Right lobe of liver (tissue), 6 donors: Measurements from ENCODE around the gene CDYL2. TPM values are rescaled to one million over a fixed set of nuclear protein-coding genes. Genes with fewer than 3 reads are reported as not detected.

Source experiments
- ATAC-seq, 4 donors: fragments of 200-7000 bp; cut with Tn5 transposase; one replicate each; pipeline ENCODE4 v1.9.1; 2020; ENCODE audit warnings: mild to moderate bottlenecking in 4 of 4, moderate library complexity in 4 of 4
- DNase-seq, 3 donors: peaks; one replicate each; pipeline ENCODE4 v3.0.0-alpha.2; 2020
- H3K27ac ChIP-seq, 3 donors: fragments of 200-600 bp; one replicate each; pipeline ENCODE4 v1.8.0; 2022
- H3K27me3 ChIP-seq, 2 donors: fragments of 200-600 bp; one replicate each; pipeline ENCODE4 v1.8.0; 2022
- H3K36me3 ChIP-seq, 4 donors: fragments of 200-600 bp; sonication (generic) in 1 of 4; one replicate each; pipeline versions ENCODE4 v1.5.1 to v1.8.0; 2017 to 2022; ENCODE audit warnings: control low read depth in 1 of 4
- H3K4me1 ChIP-seq, 4 donors: fragments of 200-600 bp; sonication (generic) in 1 of 4; one replicate each; pipeline versions ENCODE4 v1.5.1 to v1.8.0; 2017 to 2022; ENCODE audit warnings: control low read depth in 1 of 4
- H3K4me3 ChIP-seq, 3 donors: fragments of 200-600 bp; one replicate each; pipeline ENCODE4 v1.8.0; 2022
- H3K9me3 ChIP-seq, 4 donors: fragments of 200-600 bp; sonication (generic) in 1 of 4; one replicate each; pipeline versions ENCODE4 v1.5.1 to v1.8.0; 2017 to 2022; ENCODE audit warnings: control low read depth in 1 of 4
- POLR2A ChIP-seq: fragments of 450-650 bp; IDR thresholded peaks from one replicate; pipeline ENCODE4 v1.6.1; 2017; ENCODE audit warnings: antibody characterized with exemption, mild to moderate bottlenecking
- WGBS: methylation state at CpG from one replicate; pipeline ENCODE4 v1.1.6; 2018; ENCODE audit warnings: low coverage, low lambda C conversion rate; ENCODE audit not compliant: insufficient coverage; ENCODE audit errors: missing lambda C conversion rate; 5-methylcytosine and 5-hydroxymethylcytosine counted together
- intact Hi-C, 2 donors: fragments of 100-400 bp; cut with DNase I; formaldehyde crosslinking; loops; one replicate each; pipeline versions ENCODE4 v1.11.2 to v1.14.1; 2022
- total RNA-seq, 6 experiments: library from RNA; depleted of rRNA in 2 of 6; stranded (reverse); fragments of >200 nt in 2 of 6; fragmentation: NEBNext Ultra II Directional in 3 of 6; extraction: Animal tissue kit (Norgen Biotek cat#: 25700) in 3 of 6; gene quantifications; one replicate each; pipeline versions ENCODE4 v1.1.0 to v1.2.4, GENCODE V29; 2016 to 2023
- TF ChIP-seq, protein P1 (sequence below), 4 donors: fragments of 200-600 bp in 3 of 4; fragments of 450-650 bp in 1 of 4; IDR thresholded peaks; one replicate each; pipeline versions ENCODE4 v1.5.1 to v1.8.0; 2016 to 2022; ENCODE audit warnings: antibody characterized with exemption in 4 of 4, mild to moderate bottlenecking in 2 of 4
- donor health status: DM: no; HTN: yes; CAD: no.
- donor health status: DM: no; HTN: no; CAD: no.
- donor health status: DM: no; HTN: no; CAD: no.
- donor health status: DM: no; HTN: yes; CAD: no.
- donor health status: DM: no; HTN: yes; CAD: no.

Gene CDYL2
- total RNA-seq, 6 experiments from 2014 or later, result 2.2 to 12.7 (median 6.3) TPM

DNA sequence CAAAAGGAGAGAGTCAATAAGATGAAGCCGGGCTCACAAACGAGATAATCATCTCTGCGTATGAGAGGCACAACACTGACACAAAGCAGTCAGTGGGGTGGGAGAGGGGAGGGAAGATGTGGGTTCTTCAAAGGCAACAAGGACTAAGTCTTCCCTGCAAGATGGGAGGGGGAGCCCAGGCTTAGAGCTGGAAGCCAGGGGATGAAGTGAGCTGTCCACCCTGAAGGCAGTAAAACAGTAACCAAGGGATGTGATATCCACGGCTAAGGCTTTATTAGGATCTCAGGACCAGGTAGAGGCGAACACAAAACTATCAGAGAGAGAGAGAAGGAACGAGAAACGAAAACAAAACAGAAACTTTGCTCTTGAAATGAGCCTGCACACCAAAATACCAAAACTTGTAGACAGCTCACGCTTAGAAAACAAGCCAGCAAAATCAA is 147.7 kb downstream of the CDYL2 start:
- Histone ChIP-seq H3K27me3 (no peaks in the 10 kb centered on the region), H3K4me1 (peaks cover 0 to 5% (median 0%) of the 10 kb centered on the region in 4 donors), H3K4me3 (peak overlapping the region in 1 of 3 donors; percentile 5), H3K27ac (peak overlapping the region in 1 of 3 donors; percentile 5), H3K36me3 (no peaks in the 10 kb centered on the region), H3K9me3 (peaks cover 0 to 11% (median 0%) of the 10 kb centered on the region in 4 donors)
- DNase-seq (no peak), ATAC-seq (peak in 3 of 4 donors; percentile 38 to 46 (median 43))
- intact Hi-C loops, result no loop called here
- WGBS, result 36% methylated on average over 7 of the region's 8 CpGs
- TF ChIP-seq, protein P1, sequence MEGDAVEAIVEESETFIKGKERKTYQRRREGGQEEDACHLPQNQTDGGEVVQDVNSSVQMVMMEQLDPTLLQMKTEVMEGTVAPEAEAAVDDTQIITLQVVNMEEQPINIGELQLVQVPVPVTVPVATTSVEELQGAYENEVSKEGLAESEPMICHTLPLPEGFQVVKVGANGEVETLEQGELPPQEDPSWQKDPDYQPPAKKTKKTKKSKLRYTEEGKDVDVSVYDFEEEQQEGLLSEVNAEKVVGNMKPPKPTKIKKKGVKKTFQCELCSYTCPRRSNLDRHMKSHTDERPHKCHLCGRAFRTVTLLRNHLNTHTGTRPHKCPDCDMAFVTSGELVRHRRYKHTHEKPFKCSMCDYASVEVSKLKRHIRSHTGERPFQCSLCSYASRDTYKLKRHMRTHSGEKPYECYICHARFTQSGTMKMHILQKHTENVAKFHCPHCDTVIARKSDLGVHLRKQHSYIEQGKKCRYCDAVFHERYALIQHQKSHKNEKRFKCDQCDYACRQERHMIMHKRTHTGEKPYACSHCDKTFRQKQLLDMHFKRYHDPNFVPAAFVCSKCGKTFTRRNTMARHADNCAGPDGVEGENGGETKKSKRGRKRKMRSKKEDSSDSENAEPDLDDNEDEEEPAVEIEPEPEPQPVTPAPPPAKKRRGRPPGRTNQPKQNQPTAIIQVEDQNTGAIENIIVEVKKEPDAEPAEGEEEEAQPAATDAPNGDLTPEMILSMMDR (IDR thresholded peaks at IDR 0.05), result no peak
- TF ChIP-seq POLR2A, result no peak

DNA sequence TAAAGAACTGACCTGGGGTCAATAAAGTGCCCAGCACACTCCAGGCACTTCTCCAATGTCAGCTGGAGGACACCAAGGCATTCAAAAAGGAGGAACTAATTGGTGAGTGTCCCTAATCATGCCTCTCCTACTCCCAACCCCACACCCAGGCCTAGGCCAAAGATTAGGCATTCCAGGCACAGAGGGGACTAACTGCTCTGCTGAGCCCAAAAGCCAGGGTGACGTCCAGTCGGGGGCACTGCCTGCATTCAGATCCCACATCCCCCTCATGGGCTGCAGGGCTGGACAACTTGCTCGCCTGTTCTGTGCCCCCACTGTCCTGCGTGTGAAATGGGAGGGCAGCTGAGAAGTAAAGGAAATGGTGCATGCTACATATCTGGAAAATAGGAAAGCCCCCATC is 148.2 kb downstream of the CDYL2 start:
- Histone ChIP-seq H3K9me3 (peaks cover 0 to 11% (median 0%) of the 10 kb centered on the region in 4 donors), H3K27me3 (no peaks in the 10 kb centered on the region), H3K36me3 (no peaks in the 10 kb centered on the region), H3K27ac (no peak overlapping the region), H3K4me1 (peaks cover 0 to 5% (median 0%) of the 10 kb centered on the region in 4 donors), H3K4me3 (no peak overlapping the region)
- intact Hi-C loops, result no loop called here
- no peak for DNase-seq
- no peak for TF ChIP-seq POLR2A
- TF ChIP-seq, protein P1 (IDR thresholded peaks at IDR 0.05), result no peak
- ATAC-seq, result peak in 2 of 4 donors; percentile 10 to 38
- 67% methylated on average over 3 of the region's 4 CpGs for WGBS

DNA sequence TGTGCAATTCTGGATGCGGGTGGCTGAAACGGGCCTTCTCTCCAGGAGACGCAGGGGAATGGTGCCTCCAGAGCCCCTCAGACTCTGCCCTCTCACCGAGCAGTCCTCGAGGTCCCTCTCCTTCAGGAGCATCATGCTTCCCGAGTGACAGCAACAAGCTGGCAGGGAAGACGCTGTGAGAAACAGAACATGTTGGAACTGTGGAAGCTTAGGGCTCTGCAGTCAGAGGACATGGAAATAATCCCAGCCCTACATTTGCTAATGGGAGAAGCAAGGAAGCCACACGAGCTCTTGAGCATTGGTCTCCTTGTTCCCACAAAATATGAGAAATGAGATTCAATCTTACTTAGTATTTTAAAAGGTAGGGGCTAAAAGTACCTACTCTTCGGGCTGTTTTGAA is 148.6 kb downstream of the CDYL2 start:
- no peak for TF ChIP-seq POLR2A
- TF ChIP-seq, protein P1 (IDR thresholded peaks at IDR 0.05), result no peak
- no peak for ATAC-seq
- Histone ChIP-seq H3K4me3 (no peak overlapping the region), H3K4me1 (peaks cover 0 to 5% (median 0%) of the 10 kb centered on the region in 4 donors), H3K36me3 (no peaks in the 10 kb centered on the region), H3K27me3 (no peaks in the 10 kb centered on the region), H3K27ac (no peak overlapping the region), H3K9me3 (peaks cover 0 to 11% (median 0%) of the 10 kb centered on the region in 4 donors)
- intact Hi-C loops, result no loop called here
- WGBS, result 66% methylated on average over 4 of the region's 9 CpGs
- DNase-seq, result no peak

DNA sequence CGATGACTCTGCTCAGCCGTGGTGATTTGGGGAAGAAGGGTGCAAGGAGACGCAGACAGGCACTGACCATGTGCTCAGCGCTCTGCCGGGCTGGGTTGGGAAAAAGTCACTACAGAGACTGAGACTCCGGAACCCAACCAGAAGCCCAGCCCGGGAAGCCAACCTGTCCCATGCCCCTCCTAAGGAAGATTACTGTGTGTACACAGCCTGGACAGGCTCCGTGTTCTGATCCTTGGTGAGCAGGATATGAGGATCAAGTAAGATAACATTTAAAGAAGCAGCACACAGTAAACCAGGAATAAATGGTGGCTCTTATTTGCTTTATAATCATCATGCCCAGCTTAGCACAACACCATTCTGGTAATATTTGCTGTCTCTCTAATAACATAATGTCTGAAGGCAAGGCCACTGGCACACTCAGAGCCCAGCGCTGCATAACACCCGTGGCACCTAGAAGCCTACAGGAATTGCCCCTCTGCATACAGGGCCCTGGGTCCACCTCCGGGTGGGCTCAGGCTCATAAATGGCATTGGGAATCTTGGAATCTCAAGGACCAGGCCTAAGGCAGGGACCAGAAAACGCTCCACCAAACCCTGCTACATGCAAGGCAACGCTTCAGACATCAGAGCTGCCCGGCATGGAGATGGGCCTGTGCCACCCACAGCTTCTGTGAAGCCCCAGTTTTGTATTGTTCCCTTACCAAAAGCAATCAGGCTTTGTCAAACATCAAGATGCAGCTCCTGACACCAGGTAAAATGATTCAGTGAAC is 150.1 kb downstream of the CDYL2 start:
- H3K27me3 ChIP-seq, result no peaks in the 10 kb centered on the region
- WGBS, result 84% methylated on average over 6 of the region's 14 CpGs
- no peak overlapping the region for H3K4me3 ChIP-seq
- DNase-seq (no peak), ATAC-seq (peak in 1 of 4 donors; percentile 11)
- TF ChIP-seq, protein P1 (IDR thresholded peaks at IDR 0.05), result no peak
- no peak for TF ChIP-seq POLR2A
- H3K4me1 ChIP-seq, result peaks cover 0 to 5% (median 0%) of the 10 kb centered on the region in 4 donors
- H3K9me3 ChIP-seq, result peaks cover 0 to 3% (median 0%) of the 10 kb centered on the region in 4 donors
- no peak overlapping the region for H3K27ac ChIP-seq
- H3K36me3 ChIP-seq, result no peaks in the 10 kb centered on the region
- intact Hi-C loops, result no loop called here
